Dedifferentiated amniotic fluid mesenchymal stem cell (primary cell): ENCODE data around the gene RNF5.
"Not testable (repeated sequence)": the region's sequence is repeated elsewhere in the genome, so short reads cannot be mapped to it uniquely, and the experiment has no call there.

Experiments
- DNase-seq: peaks from one replicate; pipeline ENCODE4 v3.0.0-alpha.2; 2016; ENCODE audit errors: extremely low spot score

RNF5 gene, protein sequence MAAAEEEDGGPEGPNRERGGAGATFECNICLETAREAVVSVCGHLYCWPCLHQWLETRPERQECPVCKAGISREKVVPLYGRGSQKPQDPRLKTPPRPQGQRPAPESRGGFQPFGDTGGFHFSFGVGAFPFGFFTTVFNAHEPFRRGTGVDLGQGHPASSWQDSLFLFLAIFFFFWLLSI

DNA sequence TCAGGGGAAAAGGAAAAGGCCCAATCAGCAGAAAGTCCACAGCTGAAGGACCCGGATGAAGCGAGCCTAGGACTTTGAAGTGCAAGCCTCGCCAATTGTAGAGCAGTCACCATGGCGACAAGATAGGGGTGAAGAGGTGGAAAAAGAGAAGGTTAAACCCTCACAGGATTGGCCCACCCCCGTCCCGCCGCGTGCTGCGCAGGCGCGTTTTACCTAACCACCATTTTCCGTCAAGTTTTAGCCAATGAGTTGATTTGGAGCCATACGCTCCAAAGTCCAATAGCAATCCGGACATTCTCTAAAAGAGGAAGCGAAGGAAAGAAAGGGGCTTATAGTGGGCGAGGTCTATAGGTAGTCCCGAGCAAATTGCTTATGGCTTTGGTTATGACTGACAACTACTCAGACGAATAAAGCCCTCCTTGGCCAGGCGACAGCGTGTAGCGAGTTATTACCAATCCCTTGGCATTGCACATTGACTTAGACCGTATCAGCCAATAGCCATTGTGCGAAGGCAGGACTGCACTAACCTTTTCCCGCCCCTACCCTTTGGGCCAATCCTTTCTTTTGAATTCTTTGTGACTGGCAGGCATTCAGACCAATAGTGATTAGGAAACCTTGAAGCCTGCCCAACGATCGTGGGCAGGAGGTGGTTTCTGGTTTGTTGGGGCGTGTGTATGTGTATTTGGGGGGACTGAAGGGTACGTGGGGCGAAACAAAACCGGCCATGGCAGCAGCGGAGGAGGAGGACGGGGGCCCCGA, at the start of gene RNF5:
Gene RNF5 (plus strand): TSS at position 618 of the 759 bp plus-strand sequence. CDS start 107 bp downstream, at position 725.
- DNase-seq: peak; percentile 100

DNA sequence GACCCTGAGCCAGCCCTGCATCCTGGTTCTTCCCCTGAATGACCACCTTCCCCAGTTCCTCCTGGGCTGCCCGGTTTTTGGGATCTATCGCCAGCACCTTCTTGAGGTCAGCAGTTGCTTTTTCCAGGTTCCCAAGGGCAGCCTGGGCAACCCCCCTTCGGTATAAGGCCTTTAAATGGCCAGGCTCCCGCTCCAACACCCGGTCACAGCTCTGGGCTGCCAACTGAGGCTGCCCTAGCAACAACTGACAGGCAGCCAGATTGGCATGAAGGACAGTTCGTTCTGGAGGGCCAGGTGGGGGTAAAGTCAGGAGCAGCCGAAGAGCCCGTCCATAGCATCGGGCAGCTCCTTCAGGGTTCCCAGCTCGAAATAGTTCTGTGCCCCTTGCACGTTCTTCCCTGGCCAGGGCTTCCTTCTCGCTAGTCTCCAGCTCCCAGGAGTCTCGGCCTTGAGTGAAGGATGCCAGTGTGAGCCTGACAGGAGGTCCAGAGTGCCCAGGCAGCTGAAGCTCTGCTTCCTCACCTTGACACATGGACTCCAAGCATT, 49.4 kb upstream of the RNF5 start:
- no peak for DNase-seq

DNA sequence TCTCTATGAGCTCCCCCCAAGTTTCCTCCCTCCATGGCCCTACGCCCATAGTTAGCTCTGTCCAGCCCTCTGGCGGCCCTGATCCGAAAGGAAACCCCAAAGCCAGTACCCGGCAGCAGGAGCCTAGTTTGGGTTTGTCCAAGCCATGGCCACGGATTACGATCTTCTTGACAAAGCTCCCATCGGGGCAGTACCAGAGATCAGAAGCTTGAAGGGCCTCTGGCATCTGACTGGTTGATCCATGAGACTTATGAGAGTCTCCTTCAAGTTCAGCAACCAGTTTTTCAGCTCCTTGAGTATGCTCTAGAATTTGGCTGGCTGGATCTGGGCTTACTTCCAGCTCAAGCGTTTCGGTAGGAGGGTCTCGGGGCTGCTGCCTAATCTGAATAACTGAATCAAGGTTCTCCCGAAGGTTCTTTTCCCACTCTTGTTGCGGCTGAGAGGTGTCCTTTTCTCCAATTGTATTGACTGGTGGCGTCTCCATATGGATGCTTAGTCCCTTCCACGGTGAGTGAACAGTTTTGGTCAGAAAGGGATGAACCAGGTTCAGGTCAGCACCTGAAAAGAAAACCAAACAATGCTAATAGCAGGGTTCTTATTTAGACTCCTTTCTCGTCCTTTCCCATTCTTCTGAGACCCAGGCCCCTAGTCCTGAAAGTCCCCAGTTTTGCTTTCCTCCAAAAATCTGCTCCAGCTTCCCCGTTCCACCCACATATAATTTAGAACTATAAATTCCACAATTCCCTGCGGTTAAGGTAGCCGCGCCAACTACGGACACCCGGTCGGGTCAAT, 48.7 kb upstream of the RNF5 start:
- peak; percentile 45 for DNase-seq

GRCh38 chr6:32131439-32131948, 46.7 kb upstream of the RNF5 start:
- DNase-seq: no peak

DNA sequence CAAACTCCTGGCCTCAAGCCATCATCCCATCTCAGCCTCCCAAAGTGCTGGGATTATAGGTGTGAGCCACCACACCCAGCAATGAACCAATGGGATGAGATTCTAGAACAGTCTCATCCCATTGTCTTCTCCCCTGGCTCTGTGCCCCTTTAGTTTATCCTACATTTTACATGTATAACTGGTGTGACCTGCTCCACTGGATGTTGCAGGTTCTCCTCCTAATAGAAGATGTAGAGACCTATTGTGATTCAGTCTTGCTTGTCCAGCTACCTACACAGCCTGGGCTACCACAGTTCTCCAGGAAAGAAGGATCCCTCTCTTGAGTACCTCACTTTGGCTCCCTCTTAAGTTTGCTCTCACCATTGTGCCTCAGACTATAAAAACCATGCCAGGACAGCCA, 46.1 kb upstream of the RNF5 start:
- DNase-seq: no peak

DNA sequence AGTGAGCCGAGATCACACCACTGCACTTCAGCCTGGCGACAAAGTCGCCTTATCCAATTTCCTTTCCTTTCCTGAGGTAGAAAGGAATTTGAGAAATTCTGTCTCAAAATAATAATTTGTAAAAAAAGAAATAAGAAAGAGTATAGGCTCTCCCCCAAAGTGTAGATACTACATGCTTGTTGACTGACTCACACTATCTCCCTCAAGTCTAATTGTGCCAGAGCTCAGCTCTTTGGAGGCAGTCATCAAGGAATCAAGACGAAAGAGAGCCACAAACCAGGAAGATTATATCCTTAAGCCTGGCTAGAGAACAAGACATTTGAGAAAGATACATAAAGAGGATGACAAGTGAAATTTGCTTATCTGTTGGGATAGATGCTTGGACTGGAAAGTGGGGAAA, 44.4 kb upstream of the RNF5 start:
- DNase-seq: no peak

- DNase-seq: no peak
Observed at GRCh38 chr6:32137454-32137853, 40.8 kb upstream of the RNF5 start.

GRCh38 chr6:32139590-32139989, 38.6 kb upstream of the RNF5 start:
- no peak for DNase-seq

DNA sequence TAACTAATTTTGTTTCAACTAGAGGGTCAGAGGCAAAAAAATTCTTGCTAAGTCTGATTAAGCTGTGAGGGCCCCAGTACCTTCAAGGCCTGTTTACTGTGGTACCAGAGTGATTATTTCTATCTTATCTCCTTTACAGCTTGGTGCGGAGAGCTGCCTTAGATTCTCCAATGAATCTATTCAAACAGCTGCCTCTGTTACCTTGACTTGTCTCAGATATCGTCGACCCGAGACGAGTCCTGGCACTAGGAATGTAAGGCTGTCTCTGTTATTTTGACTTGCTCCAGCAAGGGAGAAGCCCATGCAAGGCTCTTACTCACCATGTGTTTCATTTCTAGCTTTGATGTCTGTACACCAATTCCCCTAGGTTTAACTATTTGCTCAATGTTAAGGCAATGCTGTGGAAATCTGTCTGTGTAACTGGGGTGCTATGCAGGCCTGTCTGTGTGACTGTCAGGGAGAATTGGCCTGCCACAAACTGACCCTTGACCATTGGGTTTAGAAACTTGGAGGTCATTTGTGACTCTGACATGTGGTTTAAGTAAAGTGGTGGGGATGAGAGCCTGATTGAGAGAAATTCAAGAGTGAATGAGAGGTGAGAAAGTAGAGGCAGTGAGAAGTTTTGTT, 37.7 kb upstream of the RNF5 start:
- DNase-seq: no peak

DNA sequence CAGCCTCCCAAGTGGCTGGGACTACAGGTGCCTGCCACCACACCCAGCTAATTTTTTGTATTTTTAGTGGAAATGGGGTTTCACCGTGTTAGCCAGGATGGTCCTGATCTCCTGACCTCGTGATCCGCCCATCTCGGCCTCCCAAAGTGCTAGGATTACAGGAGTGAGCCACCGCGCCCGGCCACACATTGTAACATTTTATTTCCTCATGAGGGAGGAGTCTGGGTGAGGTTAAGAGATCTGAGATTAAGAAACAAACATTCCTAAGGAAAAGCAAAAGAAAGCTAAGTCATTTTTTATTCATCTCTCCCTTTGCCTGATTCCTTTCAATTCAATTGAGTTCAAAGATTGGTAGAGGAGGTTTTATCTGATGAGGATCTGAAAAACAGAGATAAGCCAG, 34.0 kb upstream of the RNF5 start:
- not testable (repeated sequence) for DNase-seq

DNA sequence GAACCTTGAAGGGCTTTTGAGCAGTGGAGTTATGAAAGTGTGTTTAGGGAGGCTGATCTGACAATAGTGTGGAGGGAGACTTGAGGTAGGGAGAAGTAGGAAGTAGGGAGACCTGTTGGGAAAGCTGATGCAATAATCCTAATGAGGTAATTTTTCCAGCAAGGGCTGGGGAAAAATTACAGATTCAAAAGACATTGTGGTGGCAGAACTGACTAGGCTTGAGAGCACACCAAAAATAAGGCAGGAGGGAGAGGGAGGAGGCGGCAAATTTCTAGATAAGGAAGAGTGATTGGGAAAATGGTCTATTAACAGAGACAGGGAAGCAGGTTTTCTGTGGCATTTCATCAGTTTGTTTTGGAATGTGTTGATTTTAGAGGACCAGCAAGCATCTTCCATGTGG, 31.9 kb upstream of the RNF5 start:
- no peak for DNase-seq

DNA sequence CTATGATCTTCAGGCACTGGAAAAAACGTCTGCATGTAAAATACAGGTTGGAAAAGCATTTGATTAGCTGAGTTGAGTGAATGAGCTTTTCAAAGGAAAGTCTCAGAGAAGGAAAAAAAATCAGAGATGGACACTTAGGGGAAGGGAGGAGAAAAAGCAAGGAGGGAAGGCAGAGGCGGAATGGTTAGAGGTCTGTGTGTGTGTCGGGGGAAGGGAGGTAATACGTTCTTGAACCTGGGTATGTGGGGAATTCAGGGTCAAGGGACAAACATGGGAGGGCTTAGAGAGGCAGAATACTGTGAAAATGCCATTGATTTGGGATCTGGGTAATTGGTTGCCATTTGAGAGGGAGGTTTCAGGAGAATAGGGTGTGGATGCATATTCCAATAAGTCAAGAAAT, 31.5 kb upstream of the RNF5 start:
- no peak for DNase-seq

GRCh38 chr6:32147401-32148132, 30.6 kb upstream of the RNF5 start:
- no peak for DNase-seq

- DNase-seq: no peak
Observed at GRCh38 chr6:32148289-32149091, 29.7 kb upstream of the RNF5 start.

- no peak for DNase-seq
Observed at GRCh38 chr6:32149092-32149755, 29.0 kb upstream of the RNF5 start.

GRCh38 chr6:32149932-32150870, 28.0 kb upstream of the RNF5 start:
- DNase-seq: no peak

GRCh38 chr6:32151181-32151862, 26.9 kb upstream of the RNF5 start:
- DNase-seq: no peak
